Measurements from ENCODE around the gene PTPRG. TPM values are rescaled to one million over a fixed set of nuclear protein-coding genes. Genes with fewer than 3 reads are reported as not detected.

PTPRG gene
- polyA plus RNA-seq, 1 donor (not counting 4 experiments of a cell fraction or from before 2014, with no cell fraction given): 12.1 TPM

DNA sequence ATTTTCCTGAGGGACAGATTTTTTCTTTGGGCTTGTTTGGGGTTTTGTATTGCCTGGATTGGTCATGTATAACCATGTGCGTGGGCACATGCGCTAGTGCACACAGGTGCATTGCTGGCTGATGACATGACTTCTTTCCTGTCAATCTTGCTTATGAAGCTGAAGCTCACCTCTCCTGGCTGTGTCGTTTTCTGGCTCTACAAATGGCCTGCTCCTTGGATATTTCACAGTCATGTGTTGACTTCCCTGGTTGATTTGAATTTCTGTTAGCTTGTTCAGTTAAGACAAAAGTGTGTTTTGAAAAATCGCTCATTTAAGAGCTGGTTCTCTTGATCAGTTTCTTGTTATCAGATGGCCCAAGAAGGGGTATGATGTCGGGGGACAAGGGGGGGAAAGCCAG is 11.5 kb downstream of the PTPRG start:
- TF ChIP-seq EZH2 (IDR thresholded peaks at IDR 0.05; ENCODE audit: low read length): no peak
- TF ChIP-seq, protein P1, sequence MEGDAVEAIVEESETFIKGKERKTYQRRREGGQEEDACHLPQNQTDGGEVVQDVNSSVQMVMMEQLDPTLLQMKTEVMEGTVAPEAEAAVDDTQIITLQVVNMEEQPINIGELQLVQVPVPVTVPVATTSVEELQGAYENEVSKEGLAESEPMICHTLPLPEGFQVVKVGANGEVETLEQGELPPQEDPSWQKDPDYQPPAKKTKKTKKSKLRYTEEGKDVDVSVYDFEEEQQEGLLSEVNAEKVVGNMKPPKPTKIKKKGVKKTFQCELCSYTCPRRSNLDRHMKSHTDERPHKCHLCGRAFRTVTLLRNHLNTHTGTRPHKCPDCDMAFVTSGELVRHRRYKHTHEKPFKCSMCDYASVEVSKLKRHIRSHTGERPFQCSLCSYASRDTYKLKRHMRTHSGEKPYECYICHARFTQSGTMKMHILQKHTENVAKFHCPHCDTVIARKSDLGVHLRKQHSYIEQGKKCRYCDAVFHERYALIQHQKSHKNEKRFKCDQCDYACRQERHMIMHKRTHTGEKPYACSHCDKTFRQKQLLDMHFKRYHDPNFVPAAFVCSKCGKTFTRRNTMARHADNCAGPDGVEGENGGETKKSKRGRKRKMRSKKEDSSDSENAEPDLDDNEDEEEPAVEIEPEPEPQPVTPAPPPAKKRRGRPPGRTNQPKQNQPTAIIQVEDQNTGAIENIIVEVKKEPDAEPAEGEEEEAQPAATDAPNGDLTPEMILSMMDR (optimal IDR thresholded peaks at IDR 0.05 in 1 of 3, IDR thresholded peaks at IDR 0.05 in 1 of 3, conservative IDR thresholded peaks at IDR 0.05 in 1 of 3; ENCODE audit: extremely low read depth in 1 of 3, insufficient read depth in 2 of 3, low read length in 3 of 3): no peak
- DNase-seq (ENCODE audit: low read depth, low spot score): no peak
- H3K79me2 ChIP-seq (ENCODE audit: control insufficient read depth, insufficient read depth, low read length): peaks cover 46% of the 10 kb centered on the region
- H3K4me1 ChIP-seq (ENCODE audit: control insufficient read depth, extremely low read depth, insufficient read depth, low read length): peaks cover 3% of the 10 kb centered on the region
- H3K4me3 ChIP-seq (ENCODE audit: control insufficient read depth in 2 of 3, extremely low read depth in 1 of 3, insufficient read depth in 2 of 3, low read depth in 1 of 3, low read length in 3 of 3): no peak overlapping the region
- no peak for FAIRE-seq
- no peaks in the 10 kb centered on the region for H3K27me3 ChIP-seq (ENCODE audit: control insufficient read depth, extremely low read depth, insufficient read depth, low read length)
- H3K9me3 ChIP-seq (ENCODE audit: control insufficient read depth, low read depth, low read length): peaks cover 2% of the 10 kb centered on the region
- peaks cover 0 to 2% of the 10 kb centered on the region in 2 experiments for H3K36me3 ChIP-seq (ENCODE audit: control insufficient read depth in 2 of 2, extremely low read depth in 1 of 2, insufficient read depth in 2 of 2, low read length in 2 of 2)
- H3K27ac ChIP-seq (ENCODE audit: control insufficient read depth, insufficient read depth, low read length): no peak overlapping the region
- H3K4me2 ChIP-seq (ENCODE audit: control insufficient read depth, extremely low read depth, insufficient read depth, low read depth, low read length): no peak overlapping the region
- dilution Hi-C loops (cut with MboI; ENCODE audit: extremely low pct_ligation_motif_present, low sequenced_read_pairs): no loop called here
- no peaks in the 10 kb centered on the region for H3K9me1 ChIP-seq (ENCODE audit: control insufficient read depth, extremely low read depth, insufficient read depth, low read length)
- no peak overlapping the region for H2AFZ ChIP-seq (ENCODE audit: control insufficient read depth, low read length)
- no peaks in the 10 kb centered on the region for H4K20me1 ChIP-seq (ENCODE audit: control insufficient read depth, extremely low read depth, insufficient read depth, low read length)
- H3K9ac ChIP-seq (ENCODE audit: control insufficient read depth, extremely low read depth, insufficient read depth, low read length): no peak overlapping the region

DNA sequence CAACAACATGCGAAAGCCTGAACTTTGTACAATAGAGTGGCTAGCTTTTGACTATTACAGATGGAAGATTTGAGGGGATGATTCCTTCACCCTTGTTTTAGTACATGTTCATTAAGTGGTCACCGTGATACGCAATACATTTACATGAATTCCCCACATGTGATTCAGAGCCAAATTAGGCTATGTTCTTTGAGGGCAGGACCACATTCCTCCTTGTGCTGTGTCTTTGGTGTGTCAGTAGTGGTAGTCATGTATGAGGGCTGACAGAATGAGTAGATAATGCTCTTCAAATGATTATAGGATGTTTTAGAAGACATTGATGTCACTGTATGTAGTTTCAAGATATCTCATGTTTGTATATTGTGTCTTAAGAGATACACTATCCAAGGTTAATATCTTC is 12.1 kb downstream of the PTPRG start:
- FAIRE-seq (no peak), DNase-seq (ENCODE audit: low read depth, low spot score) (no peak)
- H3K4me3 ChIP-seq (ENCODE audit: control insufficient read depth in 2 of 3, extremely low read depth in 1 of 3, insufficient read depth in 2 of 3, low read depth in 1 of 3, low read length in 3 of 3): no peak overlapping the region
- no peak overlapping the region for H3K9ac ChIP-seq (ENCODE audit: control insufficient read depth, extremely low read depth, insufficient read depth, low read length)
- H3K27me3 ChIP-seq (ENCODE audit: control insufficient read depth, extremely low read depth, insufficient read depth, low read length): no peaks in the 10 kb centered on the region
- TF ChIP-seq, protein P1 (optimal IDR thresholded peaks at IDR 0.05 in 1 of 3, IDR thresholded peaks at IDR 0.05 in 1 of 3, conservative IDR thresholded peaks at IDR 0.05 in 1 of 3; ENCODE audit: extremely low read depth in 1 of 3, insufficient read depth in 2 of 3, low read length in 3 of 3): no peak
- TF ChIP-seq EZH2 (IDR thresholded peaks at IDR 0.05; ENCODE audit: low read length): no peak
- no peaks in the 10 kb centered on the region for H4K20me1 ChIP-seq (ENCODE audit: control insufficient read depth, extremely low read depth, insufficient read depth, low read length)
- H3K79me2 ChIP-seq (ENCODE audit: control insufficient read depth, insufficient read depth, low read length): peaks cover 46% of the 10 kb centered on the region
- dilution Hi-C loops (cut with MboI; ENCODE audit: extremely low pct_ligation_motif_present, low sequenced_read_pairs): no loop called here
- no peak overlapping the region for H3K27ac ChIP-seq (ENCODE audit: control insufficient read depth, insufficient read depth, low read length)
- peaks cover 0 to 2% of the 10 kb centered on the region in 2 experiments for H3K36me3 ChIP-seq (ENCODE audit: control insufficient read depth in 2 of 2, extremely low read depth in 1 of 2, insufficient read depth in 2 of 2, low read length in 2 of 2)
- peaks cover 2% of the 10 kb centered on the region for H3K9me3 ChIP-seq (ENCODE audit: control insufficient read depth, low read depth, low read length)
- peaks cover 3% of the 10 kb centered on the region for H3K4me1 ChIP-seq (ENCODE audit: control insufficient read depth, extremely low read depth, insufficient read depth, low read length)
- no peaks in the 10 kb centered on the region for H3K9me1 ChIP-seq (ENCODE audit: control insufficient read depth, extremely low read depth, insufficient read depth, low read length)
- no peak overlapping the region for H3K4me2 ChIP-seq (ENCODE audit: control insufficient read depth, extremely low read depth, insufficient read depth, low read depth, low read length)
- no peak overlapping the region for H2AFZ ChIP-seq (ENCODE audit: control insufficient read depth, low read length)

Measured in keratinocyte (primary cell).